NOMO-1 treated with dmso at 0.1 percent for 144 hours (cell line): ENCODE results near the gene AKIRIN2.

Experiments
- DNase-seq: peaks from one replicate; lab custom pipeline; 2025; ENCODE audit not compliant: unreplicated experiment; lab: John Stamatoyannopoulos, UW

Gene AKIRIN2

GRCh38 chr6:87658516-87658915 lies 43.5 kb downstream of the AKIRIN2 start:
- no peak for DNase-seq

- DNase-seq, result no peak
Measured at GRCh38 chr6:87656857-87657256, 45.2 kb downstream of the AKIRIN2 start.

GRCh38 chr6:87655824-87656223 lies 46.2 kb downstream of the AKIRIN2 start:
- DNase-seq, result no peak

- no peak for DNase-seq
Measured at GRCh38 chr6:87654875-87655454, 47.1 kb downstream of the AKIRIN2 start.

- no peak for DNase-seq
Measured at GRCh38 chr6:87654122-87654521, 47.9 kb downstream of the AKIRIN2 start.

- no peak for DNase-seq
Measured at GRCh38 chr6:87653074-87653962, 48.7 kb downstream of the AKIRIN2 start.

- DNase-seq, result no peak
Measured at GRCh38 chr6:87645080-87645479, 57.0 kb downstream of the AKIRIN2 start.

GRCh38 chr6:87641065-87641692 lies 60.9 kb downstream of the AKIRIN2 start:
- no peak for DNase-seq

- DNase-seq, result no peak
Measured at GRCh38 chr6:87639373-87639772, 62.7 kb downstream of the AKIRIN2 start.

- no peak for DNase-seq
Measured at GRCh38 chr6:87637106-87637505, 64.9 kb downstream of the AKIRIN2 start.

- DNase-seq, result no peak
Measured at GRCh38 chr6:87636315-87636714, 65.7 kb downstream of the AKIRIN2 start.

GRCh38 chr6:87633851-87634250 lies 68.2 kb downstream of the AKIRIN2 start:
- no peak for DNase-seq

GRCh38 chr6:87630746-87631145 lies 71.3 kb downstream of the AKIRIN2 start:
- no peak for DNase-seq

- no peak for DNase-seq
Measured at GRCh38 chr6:87628881-87629280, 73.2 kb downstream of the AKIRIN2 start.

- no peak for DNase-seq
Measured at GRCh38 chr6:87628424-87628823, 73.6 kb downstream of the AKIRIN2 start.
